Midbrain (tissue), 1 donor: ENCODE data around the gene CACFD1.

ENCODE experiments used
- DNase-seq: peaks from one replicate; lab custom pipeline; 2025; lab: John Stamatoyannopoulos, UW

The CACFD1 gene

GRCh38 chr9:133459476-133460404, at the start of gene CACFD1:
CACFD1 (plus strand) TSS chr9:133459978; CDS start chr9:133460067, 89 bp downstream.
- DNase-seq: peak; percentile 96

GRCh38 chr9:133415170-133415569, 44.6 kb upstream of the CACFD1 start:
- DNase-seq: no peak

GRCh38 chr9:133417541-133418461, 42.0 kb upstream of the CACFD1 start, which contains the start of gene REXO4:
REXO4 (minus strand) TSS chr9:133418010; CDS start chr9:133417844, 166 bp downstream.
- DNase-seq: peak; percentile 84

GRCh38 chr9:133419005-133419404, 40.8 kb upstream of the CACFD1 start:
- DNase-seq: no peak

GRCh38 chr9:133420392-133420827, 39.4 kb upstream of the CACFD1 start:
- no peak for DNase-seq

- DNase-seq: no peak
Observed at GRCh38 chr9:133421615-133422542, 37.9 kb upstream of the CACFD1 start, which contains the start of gene ADAMTS13. ADAMTS13 (plus strand) TSS chr9:133422367; CDS start chr9:133422444, 77 bp downstream.

- DNase-seq: no peak
Observed at GRCh38 chr9:133423216-133423615, 36.6 kb upstream of the CACFD1 start.

- DNase-seq: no peak
Observed at GRCh38 chr9:133424187-133424586, 35.6 kb upstream of the CACFD1 start.

- DNase-seq: no peak
Observed at GRCh38 chr9:133425049-133425632, 34.6 kb upstream of the CACFD1 start.

- DNase-seq: no peak
Observed at GRCh38 chr9:133426011-133426410, 33.8 kb upstream of the CACFD1 start.

- no peak for DNase-seq
Observed at GRCh38 chr9:133427658-133428348, 32.0 kb upstream of the CACFD1 start.

GRCh38 chr9:133428617-133429101, 31.1 kb upstream of the CACFD1 start:
- DNase-seq: no peak

- no peak for DNase-seq
Observed at GRCh38 chr9:133429214-133429613, 30.6 kb upstream of the CACFD1 start.

- DNase-seq: no peak
Observed at GRCh38 chr9:133429641-133430161, 30.1 kb upstream of the CACFD1 start.

GRCh38 chr9:133430244-133430643, 29.5 kb upstream of the CACFD1 start:
- no peak for DNase-seq

GRCh38 chr9:133433351-133433843, 26.4 kb upstream of the CACFD1 start:
- DNase-seq: no peak

GRCh38 chr9:133436681-133437080, 23.1 kb upstream of the CACFD1 start:
- DNase-seq: no peak

GRCh38 chr9:133437753-133438531, 21.8 kb upstream of the CACFD1 start:
- no peak for DNase-seq

- no peak for DNase-seq
Observed at GRCh38 chr9:133439337-133439736, 20.4 kb upstream of the CACFD1 start.
